GM19455 (cell line): ENCODE results near the gene ZNF283.
"Not testable (repeated sequence)": the region's sequence is repeated elsewhere in the genome, so short reads cannot be mapped to it uniquely, and the experiment has no call there.

Experiments
- ATAC-seq: cut with Tn5 transposase; IDR thresholded peaks from one replicate; pipeline ENCODE4 v1.9.1; 2021; ENCODE audit not compliant: unreplicated experiment

Gene ZNF283

DNA sequence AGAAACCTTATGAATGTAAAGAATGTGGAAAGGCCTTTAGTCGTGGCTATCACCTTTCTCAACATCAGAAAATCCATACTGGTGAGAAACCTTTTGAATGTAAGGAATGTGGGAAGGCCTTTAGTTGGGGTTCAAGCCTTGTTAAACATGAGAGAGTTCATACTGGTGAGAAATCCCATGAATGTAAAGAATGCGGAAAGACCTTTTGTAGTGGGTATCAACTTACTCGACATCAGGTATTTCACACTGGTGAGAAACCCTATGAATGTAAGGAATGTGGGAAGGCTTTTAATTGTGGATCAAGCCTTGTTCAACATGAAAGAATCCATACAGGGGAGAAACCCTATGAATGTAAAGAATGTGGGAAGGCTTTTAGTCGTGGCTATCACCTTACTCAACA is 20.8 kb downstream of the ZNF283 start:
- no peak for ATAC-seq

DNA sequence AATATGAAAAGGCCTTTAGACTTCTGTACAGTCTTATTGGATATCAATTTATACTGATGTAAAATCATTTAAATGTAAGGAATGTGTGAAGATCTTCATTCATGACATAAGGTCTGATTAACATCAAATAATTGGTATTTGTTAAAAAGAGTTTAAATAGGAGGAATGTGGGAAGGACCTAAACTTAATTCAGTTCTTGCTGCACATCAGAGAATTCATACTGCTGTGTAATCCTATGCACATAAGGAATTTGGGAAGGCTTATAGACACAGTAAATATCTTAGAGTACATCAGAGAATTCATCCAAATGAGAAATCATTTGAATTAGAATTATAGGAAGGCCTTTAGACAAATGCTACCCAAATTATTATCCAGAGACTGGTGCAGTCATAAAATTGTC is 21.7 kb downstream of the ZNF283 start:
- no peak for ATAC-seq

DNA sequence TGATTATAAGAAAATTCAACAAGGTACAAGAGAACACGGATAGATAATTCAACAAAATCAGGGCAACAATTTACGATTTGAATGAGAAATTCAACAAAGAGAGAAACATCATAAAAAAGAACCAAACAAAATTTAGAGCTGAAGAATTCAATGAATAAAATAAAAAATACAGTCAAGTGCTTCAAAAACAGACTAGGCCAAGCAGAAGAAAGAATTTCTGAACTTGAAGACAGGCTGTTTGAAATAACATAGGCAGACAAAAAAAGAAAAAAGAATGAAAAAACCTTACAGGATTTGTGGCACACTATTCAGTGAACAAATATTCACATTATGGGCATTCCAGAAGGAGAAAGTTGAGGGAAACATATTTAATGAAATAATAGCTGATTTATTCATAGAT is 31.1 kb downstream of the ZNF283 start:
- ATAC-seq: no peak

DNA sequence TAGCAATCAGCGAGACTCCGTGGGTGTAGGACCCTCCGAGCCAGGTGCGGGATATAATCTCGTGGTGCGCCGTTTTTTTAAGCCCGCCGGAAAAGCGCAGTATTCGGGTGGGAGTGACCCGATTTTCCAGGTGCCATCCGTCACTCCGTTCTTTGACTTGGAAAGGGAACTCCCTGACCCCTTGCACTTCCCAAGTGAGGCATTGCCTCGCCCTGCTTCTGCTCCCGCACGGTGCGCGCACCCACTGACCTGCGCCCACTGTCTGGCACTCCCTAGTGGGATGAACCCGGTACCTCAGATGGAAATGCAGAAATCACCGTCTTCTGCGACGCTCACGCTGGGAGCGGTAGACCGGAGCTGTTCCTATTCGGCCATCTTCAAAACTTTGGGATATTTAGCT is 39.8 kb downstream of the ZNF283 start:
- ATAC-seq: not testable (repeated sequence)

DNA sequence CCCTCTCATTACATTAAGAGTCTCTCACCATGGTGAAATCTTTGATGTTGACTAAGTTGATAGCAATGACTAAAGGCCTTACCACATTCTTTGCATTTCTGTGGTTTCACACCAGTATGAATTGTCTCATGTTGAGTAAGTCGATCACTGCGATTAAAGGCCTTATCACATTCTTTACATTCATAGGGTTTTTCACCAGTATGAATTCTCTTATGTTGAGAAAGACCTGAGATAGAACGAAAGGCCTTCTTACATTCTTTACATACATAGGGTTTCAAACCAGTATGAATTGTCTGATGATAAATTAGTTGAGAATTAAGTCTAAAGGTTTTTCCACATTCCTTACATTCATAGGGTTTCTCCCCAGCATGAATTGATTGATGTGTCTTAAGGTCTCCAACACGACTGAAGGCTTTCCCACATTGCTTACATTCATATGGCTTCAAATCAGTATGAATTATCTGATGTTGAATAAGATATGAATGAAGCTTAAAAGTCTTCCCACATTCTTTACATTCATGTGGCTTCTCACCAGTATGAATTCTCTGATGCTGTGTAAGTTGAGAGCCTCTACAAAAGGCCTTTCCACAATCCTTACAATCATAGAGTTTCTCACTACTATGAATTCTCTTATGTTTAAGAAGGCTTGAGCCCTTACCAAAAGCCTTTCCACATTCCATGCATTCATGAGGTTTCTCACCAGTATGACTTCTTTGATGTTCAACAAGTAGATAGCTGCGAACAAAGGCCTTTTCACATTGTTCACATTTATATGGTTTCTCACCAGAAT is 45.6 kb downstream of the ZNF283 start:
- ATAC-seq: no peak

DNA sequence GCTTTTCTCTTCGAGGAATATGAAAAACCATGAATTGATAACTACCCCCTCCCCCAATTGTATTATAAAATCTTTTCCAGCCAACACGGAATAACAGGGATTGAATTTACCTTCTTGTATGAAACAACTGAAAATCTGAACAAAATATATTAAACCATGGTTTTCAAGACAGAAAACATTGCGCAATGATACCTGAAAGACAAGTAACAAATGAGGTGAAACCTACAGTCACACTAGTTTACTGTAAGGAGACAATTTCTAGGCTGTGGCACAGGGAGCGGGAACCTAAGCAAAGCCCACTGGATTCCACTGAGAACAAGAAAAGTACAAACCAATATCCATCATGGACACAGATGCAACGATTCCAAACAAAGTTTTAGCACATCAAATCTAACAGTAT is 53.4 kb downstream of the ZNF283 start:
- no peak for ATAC-seq

DNA sequence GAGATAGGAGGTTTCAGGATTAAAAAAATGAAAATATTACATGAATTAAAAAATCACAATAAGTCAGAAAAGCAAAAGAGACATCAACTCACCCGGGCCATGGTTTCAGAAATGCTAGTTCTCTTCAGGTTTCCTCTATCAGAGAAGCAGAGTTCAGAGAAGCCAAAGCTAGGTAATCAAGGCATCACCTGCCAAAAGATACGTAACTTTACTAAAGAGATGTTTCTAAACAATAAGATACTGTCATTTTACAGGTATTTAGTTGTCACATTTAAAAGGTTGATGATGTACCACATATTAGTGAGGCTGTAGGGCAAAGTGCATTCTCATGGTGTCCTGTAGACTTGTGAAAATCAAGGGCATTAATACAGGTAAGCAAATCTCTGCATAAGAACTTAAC is 56.7 kb downstream of the ZNF283 start, which contains the start of gene ZNF404:
Gene ZNF404, minus strand, starts transcription at position 101 of the 400 bp plus-strand sequence.
- no peak for ATAC-seq

DNA sequence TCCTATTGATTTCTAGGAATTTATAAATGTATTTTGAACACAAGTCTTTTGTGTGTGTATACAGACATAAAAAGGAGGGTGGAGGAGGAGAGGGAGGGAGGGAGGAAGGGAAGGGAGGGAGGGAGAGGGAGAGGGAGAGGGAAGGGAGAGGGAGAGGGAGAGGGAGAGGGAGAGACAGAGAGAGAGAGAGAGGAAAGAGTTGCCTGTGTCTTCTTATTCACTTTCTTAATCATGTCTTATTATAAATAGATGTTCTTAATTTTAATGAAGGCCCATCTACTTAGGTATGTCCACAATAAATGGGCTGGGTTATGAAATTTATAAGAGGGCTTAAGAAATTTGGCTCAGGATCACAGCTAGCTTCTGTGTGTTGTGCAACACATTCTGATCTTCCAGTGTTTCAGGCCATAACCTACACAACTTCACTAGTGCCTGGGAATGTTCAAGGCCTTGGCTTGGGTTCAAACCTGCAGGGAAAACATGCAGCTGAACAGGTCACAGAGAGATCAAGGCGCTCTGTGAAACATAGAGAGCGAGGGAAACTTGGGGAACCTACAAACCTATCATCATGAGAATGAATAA is 68.7 kb downstream of the ZNF283 start:
- no peak for ATAC-seq
